GM19397 (cell line): ENCODE measurements around the gene CEBPZ.
"Not testable (repeated sequence)": the region's sequence is repeated elsewhere in the genome, so short reads cannot be mapped to it uniquely, and the experiment has no call there.

ENCODE experiments used
- ATAC-seq: cut with Tn5 transposase; IDR thresholded peaks from one replicate; pipeline ENCODE4 v1.9.1; 2021; ENCODE audit warnings: mild to moderate bottlenecking, moderate library complexity; ENCODE audit not compliant: unreplicated experiment

Gene CEBPZ

GRCh38 chr2:37224063-37224462 is 7.3 kb downstream of the CEBPZ start:
- no peak for ATAC-seq

- no peak for ATAC-seq
These were observed 8.3 kb downstream of the CEBPZ start for GRCh38 chr2:37223131-37223530.

- ATAC-seq = no peak
These were observed 12.3 kb downstream of the CEBPZ start for GRCh38 chr2:37219046-37219445.

GRCh38 chr2:37215250-37215649 is 16.1 kb downstream of the CEBPZ start:
- no peak for ATAC-seq

- ATAC-seq = no peak
These were observed 19.5 kb downstream of the CEBPZ start for GRCh38 chr2:37211939-37212338.

- no peak for ATAC-seq
These were observed 20.2 kb downstream of the CEBPZ start for GRCh38 chr2:37211212-37211611.

GRCh38 chr2:37206760-37207159 is 24.6 kb downstream of the CEBPZ start:
- ATAC-seq = not testable (repeated sequence)

GRCh38 chr2:37205689-37206341 is 25.6 kb downstream of the CEBPZ start:
- no peak for ATAC-seq

- not testable (repeated sequence) for ATAC-seq
These were observed 26.2 kb downstream of the CEBPZ start for GRCh38 chr2:37205071-37205661.

- ATAC-seq = no peak
These were observed 27.7 kb downstream of the CEBPZ start for GRCh38 chr2:37203708-37204107.

- ATAC-seq = no peak
These were observed 29.6 kb downstream of the CEBPZ start for GRCh38 chr2:37201766-37202165.

GRCh38 chr2:37201208-37201607 is 30.2 kb downstream of the CEBPZ start:
- no peak for ATAC-seq

GRCh38 chr2:37198681-37199065 is 32.7 kb downstream of the CEBPZ start:
- no peak for ATAC-seq

- peak; percentile 79 for ATAC-seq
These were observed 34.8 kb downstream of the CEBPZ start, which contains the start of gene CEBPZOS for GRCh38 chr2:37196320-37197195. CEBPZOS (plus strand) TSS chr2:37196496; CDS start chr2:37199705, 3,209 bp downstream.

GRCh38 chr2:37195862-37196319 is 35.5 kb downstream of the CEBPZ start:
- not testable (repeated sequence) for ATAC-seq

GRCh38 chr2:37192551-37192950 is 38.8 kb downstream of the CEBPZ start:
- no peak for ATAC-seq

GRCh38 chr2:37191747-37192146 is 39.6 kb downstream of the CEBPZ start:
- no peak for ATAC-seq

GRCh38 chr2:37191253-37191652 is 40.1 kb downstream of the CEBPZ start:
- ATAC-seq = no peak

- no peak for ATAC-seq
These were observed 41.1 kb downstream of the CEBPZ start for GRCh38 chr2:37190290-37190689.

- no peak for ATAC-seq
These were observed 41.8 kb downstream of the CEBPZ start for GRCh38 chr2:37189452-37190153.

- ATAC-seq = no peak
These were observed 42.8 kb downstream of the CEBPZ start, which contains the start of gene SULT6B1 for GRCh38 chr2:37188570-37188969. SULT6B1 (minus strand) TSS chr2:37188670; CDS start chr2:37188640, 30 bp downstream.
